AML-193 (cell line): ENCODE results near the gene ZFYVE21.

Experiments
- DNase-seq, 2 experiments: peaks; one replicate each; lab custom pipeline; 2025; lab: John Stamatoyannopoulos, UW

Gene ZFYVE21

GRCh38 chr14:103737432-103738045, 21.9 kb downstream of the ZFYVE21 start:
- DNase-seq = no peak

GRCh38 chr14:103738166-103738565, 22.6 kb downstream of the ZFYVE21 start:
- no peak for DNase-seq

GRCh38 chr14:103738701-103739451, 23.3 kb downstream of the ZFYVE21 start:
- DNase-seq = no peak

GRCh38 chr14:103739466-103739792, 23.8 kb downstream of the ZFYVE21 start:
- DNase-seq = no peak

GRCh38 chr14:103739793-103740501, 24.3 kb downstream of the ZFYVE21 start:
- no peak for DNase-seq

GRCh38 chr14:103740991-103741689, 25.5 kb downstream of the ZFYVE21 start:
- DNase-seq = no peak

- DNase-seq = no peak
Measured at GRCh38 chr14:103741876-103742275, 26.3 kb downstream of the ZFYVE21 start.

- no peak for DNase-seq
Measured at GRCh38 chr14:103742499-103743255, 27.1 kb downstream of the ZFYVE21 start.

- no peak for DNase-seq
Measured at GRCh38 chr14:103743691-103744090, 28.1 kb downstream of the ZFYVE21 start.

- DNase-seq = no peak
Measured at GRCh38 chr14:103744621-103745395, 29.2 kb downstream of the ZFYVE21 start.

- DNase-seq = no peak
Measured at GRCh38 chr14:103745424-103745823, 29.8 kb downstream of the ZFYVE21 start.

- DNase-seq = no peak
Measured at GRCh38 chr14:103746701-103747100, 31.1 kb downstream of the ZFYVE21 start.

- DNase-seq = no peak
Measured at GRCh38 chr14:103748534-103748857, 32.9 kb downstream of the ZFYVE21 start.

GRCh38 chr14:103749452-103749851, 33.8 kb downstream of the ZFYVE21 start:
- DNase-seq = no peak

GRCh38 chr14:103749860-103750259, 34.2 kb downstream of the ZFYVE21 start:
- DNase-seq = no peak

- no peak for DNase-seq
Measured at GRCh38 chr14:103753774-103754173, 38.2 kb downstream of the ZFYVE21 start.

- no peak for DNase-seq
Measured at GRCh38 chr14:103755060-103755459, 39.5 kb downstream of the ZFYVE21 start.

- no peak for DNase-seq
Measured at GRCh38 chr14:103758059-103758776, 42.6 kb downstream of the ZFYVE21 start.

GRCh38 chr14:103762036-103762435, 46.4 kb downstream of the ZFYVE21 start:
- no peak for DNase-seq

- no peak for DNase-seq
Measured at GRCh38 chr14:103762541-103762940, 46.9 kb downstream of the ZFYVE21 start.
